ENCODE measurements around the gene TSC22D3.
"Not testable (repeated sequence)": the region's sequence is repeated elsewhere in the genome, so short reads cannot be mapped to it uniquely, and the experiment has no call there.

Gene TSC22D3

DNA sequence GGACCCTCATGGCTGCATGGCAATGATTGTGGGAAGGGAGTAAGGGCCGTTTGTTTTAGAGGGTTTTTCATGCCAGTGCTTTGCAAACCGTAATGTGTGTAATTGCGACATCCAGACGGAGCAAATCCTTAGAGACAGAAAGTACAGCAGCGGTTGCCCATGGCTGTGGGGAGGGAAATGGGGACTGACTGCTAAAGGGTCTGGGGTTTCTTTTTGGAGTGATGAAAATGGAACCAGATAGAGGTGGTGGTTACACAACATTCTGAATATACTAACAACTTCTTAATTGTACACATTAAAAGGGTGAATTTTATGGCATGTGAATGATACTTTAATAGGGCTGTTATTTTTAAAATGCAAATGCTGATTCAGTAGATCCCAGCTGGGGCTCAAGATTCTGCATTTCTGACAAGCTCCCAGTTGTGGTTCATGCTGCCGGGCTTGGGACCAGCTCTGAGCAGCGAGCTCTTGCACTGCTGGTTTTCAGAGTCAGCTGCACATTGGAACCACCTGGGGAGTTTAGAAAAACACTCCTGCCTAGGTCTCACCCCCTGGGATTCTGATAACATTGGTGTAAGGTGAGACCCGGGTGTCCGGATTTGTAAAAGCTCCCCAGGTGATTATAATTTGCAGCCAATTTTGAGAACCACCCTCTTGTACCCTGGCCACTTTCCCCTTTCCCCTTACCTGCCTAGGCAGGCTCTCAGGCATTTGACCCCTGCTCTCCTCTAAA is 99.6 kb downstream of the TSC22D3 start:
- TF ChIP-seq, protein P1, sequence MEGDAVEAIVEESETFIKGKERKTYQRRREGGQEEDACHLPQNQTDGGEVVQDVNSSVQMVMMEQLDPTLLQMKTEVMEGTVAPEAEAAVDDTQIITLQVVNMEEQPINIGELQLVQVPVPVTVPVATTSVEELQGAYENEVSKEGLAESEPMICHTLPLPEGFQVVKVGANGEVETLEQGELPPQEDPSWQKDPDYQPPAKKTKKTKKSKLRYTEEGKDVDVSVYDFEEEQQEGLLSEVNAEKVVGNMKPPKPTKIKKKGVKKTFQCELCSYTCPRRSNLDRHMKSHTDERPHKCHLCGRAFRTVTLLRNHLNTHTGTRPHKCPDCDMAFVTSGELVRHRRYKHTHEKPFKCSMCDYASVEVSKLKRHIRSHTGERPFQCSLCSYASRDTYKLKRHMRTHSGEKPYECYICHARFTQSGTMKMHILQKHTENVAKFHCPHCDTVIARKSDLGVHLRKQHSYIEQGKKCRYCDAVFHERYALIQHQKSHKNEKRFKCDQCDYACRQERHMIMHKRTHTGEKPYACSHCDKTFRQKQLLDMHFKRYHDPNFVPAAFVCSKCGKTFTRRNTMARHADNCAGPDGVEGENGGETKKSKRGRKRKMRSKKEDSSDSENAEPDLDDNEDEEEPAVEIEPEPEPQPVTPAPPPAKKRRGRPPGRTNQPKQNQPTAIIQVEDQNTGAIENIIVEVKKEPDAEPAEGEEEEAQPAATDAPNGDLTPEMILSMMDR (conservative IDR thresholded peaks at IDR 0.05; ENCODE audit: low read depth, low read length): no peak
- peak; percentile 74 for DNase-seq (ENCODE audit: low read depth)
- peak overlapping the region; percentile 72 for H3K4me3 ChIP-seq (ENCODE audit: low read depth, low read length)

DNA sequence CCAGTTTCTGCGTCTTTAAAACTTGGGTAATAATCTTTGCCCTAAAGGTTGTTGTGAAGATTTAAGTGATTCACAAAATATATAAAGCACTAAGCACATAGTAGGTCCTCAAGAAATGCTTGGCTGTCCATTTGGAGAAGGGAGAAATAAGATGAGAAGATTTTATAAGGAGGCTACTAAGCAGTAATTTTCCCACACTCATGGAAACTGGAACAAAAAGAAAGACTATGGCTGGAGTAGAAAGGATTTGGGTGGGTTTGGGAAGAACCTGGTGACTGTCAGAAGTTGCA is 100.3 kb downstream of the TSC22D3 start:
- peak; percentile 21 for DNase-seq (ENCODE audit: low read depth)
- TF ChIP-seq, protein P1 (conservative IDR thresholded peaks at IDR 0.05; ENCODE audit: low read depth, low read length): no peak
- H3K4me3 ChIP-seq (ENCODE audit: low read depth, low read length): peak overlapping the region; percentile 72

DNA sequence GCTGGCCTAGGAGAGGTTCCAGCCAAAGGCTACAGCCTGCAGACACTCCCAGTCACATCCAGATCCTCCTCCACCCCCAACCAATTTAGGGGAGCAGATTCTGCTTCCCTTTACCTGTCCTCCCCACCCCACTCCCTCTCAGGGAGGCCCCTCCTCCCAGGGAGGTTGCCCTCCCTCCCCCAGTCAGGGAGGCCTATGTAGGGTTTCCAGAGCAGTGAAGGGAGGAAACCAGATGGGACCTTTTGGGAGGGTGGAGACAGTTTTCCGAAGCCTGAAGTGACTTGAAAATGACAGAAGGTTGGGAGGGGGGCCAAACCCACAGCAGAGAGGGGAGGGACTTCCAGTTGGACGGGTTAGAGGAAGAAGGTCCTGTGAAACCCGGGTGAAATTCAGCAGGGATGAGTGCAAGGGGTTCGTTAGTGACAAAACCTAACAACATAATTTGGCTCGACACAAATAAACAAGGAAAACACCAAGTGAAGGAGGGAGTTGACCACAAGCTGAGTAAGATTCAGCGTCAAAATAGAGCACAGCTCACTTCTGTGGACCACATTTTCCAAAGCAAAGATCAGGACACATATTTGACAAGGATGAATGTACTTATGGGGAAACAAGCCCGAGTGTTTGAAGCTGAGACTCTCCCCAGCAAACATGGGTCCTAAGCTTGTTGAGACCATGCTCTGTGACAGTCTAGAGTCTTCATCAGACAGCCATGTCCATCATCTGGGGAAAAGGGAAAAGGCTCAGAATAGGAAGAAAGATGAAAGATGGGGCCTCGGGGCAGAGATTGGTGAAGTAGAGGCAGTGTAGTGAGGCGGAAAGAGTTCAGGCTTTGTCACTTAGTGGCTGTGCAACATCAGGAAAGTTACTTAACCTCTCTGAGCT is 100.9 kb downstream of the TSC22D3 start:
- TF ChIP-seq, protein P1 (conservative IDR thresholded peaks at IDR 0.05; ENCODE audit: low read depth, low read length): no peak
- peak overlapping the region; percentile 72 for H3K4me3 ChIP-seq (ENCODE audit: low read depth, low read length)
- peak; percentile 91 for DNase-seq (ENCODE audit: low read depth)

DNA sequence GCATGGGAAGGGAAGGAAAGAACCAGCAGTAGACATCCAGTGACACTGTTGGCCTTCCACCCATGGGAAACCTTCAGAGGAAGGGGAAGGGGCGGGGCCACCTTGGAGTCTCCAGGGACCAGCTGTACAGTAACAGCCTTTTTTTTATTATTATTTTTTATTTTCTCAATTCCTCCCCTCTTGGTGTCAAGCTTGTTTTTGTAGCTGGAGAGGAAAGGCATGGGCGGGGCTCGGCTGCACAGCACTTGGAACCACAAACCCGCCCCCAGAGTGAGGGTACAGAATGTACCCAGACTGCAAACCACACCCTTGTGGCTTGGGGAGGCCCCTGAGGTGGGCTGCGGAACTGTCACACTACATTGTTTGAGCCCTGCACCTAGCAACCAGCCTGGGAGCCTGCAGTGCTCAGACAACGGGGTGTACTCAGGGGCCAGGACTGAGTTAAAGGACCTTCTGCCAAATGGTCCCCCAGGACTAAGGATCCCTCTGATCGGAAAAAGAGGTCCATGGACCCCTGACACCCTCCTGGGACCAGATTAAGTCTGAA is 101.6 kb downstream of the TSC22D3 start:
- TF ChIP-seq, protein P1 (conservative IDR thresholded peaks at IDR 0.05; ENCODE audit: low read depth, low read length): no peak
- H3K4me3 ChIP-seq (ENCODE audit: low read depth, low read length): peak overlapping the region; percentile 4
- peak; percentile 97 for DNase-seq (ENCODE audit: low read depth)

DNA sequence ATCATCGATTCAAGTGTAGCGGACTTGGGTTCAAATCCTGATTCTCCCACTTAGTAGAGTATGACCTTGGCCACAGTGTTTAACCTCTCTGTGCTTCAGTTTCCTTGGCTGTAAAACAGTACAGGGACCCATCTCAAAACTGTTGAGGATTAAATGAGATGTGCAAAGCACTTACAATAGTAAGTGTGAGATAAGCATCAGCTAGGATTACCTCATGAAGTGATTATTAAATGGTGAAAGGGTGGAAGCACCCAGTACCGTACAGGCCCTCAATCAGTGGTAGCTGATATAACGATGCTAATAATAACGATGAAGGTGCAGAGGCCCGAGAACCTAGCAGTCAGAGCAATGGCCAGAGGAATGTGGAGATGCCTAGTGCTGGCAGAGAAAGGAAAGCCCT is 102.2 kb downstream of the TSC22D3 start:
- DNase-seq (ENCODE audit: low read depth): no peak
- TF ChIP-seq, protein P1 (conservative IDR thresholded peaks at IDR 0.05; ENCODE audit: low read depth, low read length): no peak
- H3K4me3 ChIP-seq (ENCODE audit: low read depth, low read length): no peak overlapping the region

DNA sequence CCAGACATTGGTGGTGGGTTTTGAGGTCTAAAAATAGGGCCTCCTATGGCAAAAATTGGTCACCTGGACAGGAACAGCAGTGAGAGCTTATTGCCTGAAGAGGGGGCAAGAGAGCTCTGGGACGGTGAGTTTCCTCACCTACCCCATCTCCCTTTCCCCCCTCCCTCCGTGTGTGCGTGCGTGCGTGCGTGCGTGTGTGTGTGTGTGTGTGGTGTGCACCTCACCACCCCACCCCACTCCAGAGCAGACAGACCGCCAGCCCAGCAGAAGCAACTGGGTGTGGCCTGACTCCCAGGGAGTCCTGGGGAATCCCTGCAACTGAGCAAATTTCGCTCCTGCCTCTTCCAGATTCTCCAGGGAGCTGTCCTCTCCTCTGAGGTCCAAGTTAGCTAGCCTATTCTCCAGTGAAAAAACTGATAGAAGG is 102.6 kb downstream of the TSC22D3 start:
- peak; percentile 95 for DNase-seq (ENCODE audit: low read depth)
- TF ChIP-seq, protein P1 (conservative IDR thresholded peaks at IDR 0.05; ENCODE audit: low read depth, low read length): peak; percentile 78
- H3K4me3 ChIP-seq (ENCODE audit: low read depth, low read length): no peak overlapping the region

DNA sequence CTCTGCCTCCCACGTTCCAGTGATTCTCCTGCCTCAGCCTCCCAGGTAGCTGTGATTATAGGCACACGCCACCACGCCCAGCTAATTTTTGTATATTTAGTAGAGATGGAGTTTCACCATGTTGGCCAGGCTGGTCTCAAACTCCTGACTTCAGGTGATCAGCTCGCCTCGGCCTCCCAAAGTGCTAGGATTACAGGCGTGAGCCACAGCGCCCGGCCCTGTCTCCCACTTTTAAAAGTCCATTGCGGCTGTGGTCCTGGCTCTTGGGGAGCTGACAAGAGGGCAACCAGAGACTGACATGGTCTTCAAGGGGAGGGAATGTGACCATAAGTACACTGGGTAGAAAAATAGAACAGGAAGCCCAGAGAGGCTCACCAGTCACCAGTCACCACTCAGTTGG is 104.3 kb downstream of the TSC22D3 start:
- not testable (repeated sequence) for DNase-seq (ENCODE audit: low read depth); H3K4me3 ChIP-seq (ENCODE audit: low read depth, low read length)

Measured in choroid plexus epithelial cell (primary cell).